Measurements from ENCODE around the gene ASTN2.

GRCh38 chr9:116616304-116616914, 798.4 kb downstream of the ASTN2 start:
- TF ChIP-seq THAP7 (CRISPR knock-in tag; IDR thresholded peaks at IDR 0.05) (no peak), NFRKB (IDR thresholded peaks at IDR 0.05; ENCODE audit: low read depth) (no peak), XRCC5 (IDR thresholded peaks at IDR 0.05; ENCODE audit: low read depth, low read length) (no peak), HDAC2 (IDR thresholded peaks at IDR 0.05) (no peak), EP300 (IDR thresholded peaks at IDR 0.05; ENCODE audit: low read length) (no peak), ZKSCAN1 (IDR thresholded peaks at IDR 0.05; ENCODE audit: low read depth, low read length) (no peak), CTCF (IDR thresholded peaks at IDR 0.05 in 2 of 3, conservative IDR thresholded peaks at IDR 0.05 in 1 of 3; ENCODE audit: insufficient read depth in 2 of 3, low read depth in 1 of 3, low read length in 3 of 3) (no peak), ZFP91 (CRISPR knock-in tag; IDR thresholded peaks at IDR 0.05) (no peak), SP2 (IDR thresholded peaks at IDR 0.05; ENCODE audit: extremely low read depth, low read depth, low read length, poor library complexity, severe bottlenecking) (no peak)

All from K562 (cell line).